GM18511 (cell line): ENCODE results near the gene WSCD1.

Experiments
- ATAC-seq: cut with Tn5 transposase; IDR thresholded peaks from one replicate; pipeline ENCODE4 v1.9.1; 2021; ENCODE audit warnings: mild to moderate bottlenecking, moderate library complexity; ENCODE audit not compliant: unreplicated experiment

Gene WSCD1

GRCh38 chr17:6104956-6105648 is 34.9 kb downstream of the WSCD1 start:
- no peak for ATAC-seq

DNA sequence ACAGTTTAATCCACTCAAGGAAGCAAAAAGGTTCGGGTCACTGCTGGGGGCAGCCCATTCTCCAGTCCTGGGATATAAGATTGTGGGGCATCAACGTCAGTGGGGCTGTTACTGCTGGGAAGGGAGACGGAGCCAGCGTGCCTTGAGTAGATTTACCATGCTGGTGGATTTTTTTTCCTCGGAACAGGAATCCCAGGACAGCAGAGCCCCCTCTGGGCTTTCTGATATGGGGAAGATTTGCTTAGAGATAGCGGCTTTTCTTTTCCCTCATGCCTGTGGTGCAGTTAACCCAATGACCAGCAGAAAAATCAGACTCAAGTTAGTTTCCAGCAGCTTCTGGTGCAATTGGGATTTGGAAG is 35.4 kb downstream of the WSCD1 start:
- no peak for ATAC-seq

DNA sequence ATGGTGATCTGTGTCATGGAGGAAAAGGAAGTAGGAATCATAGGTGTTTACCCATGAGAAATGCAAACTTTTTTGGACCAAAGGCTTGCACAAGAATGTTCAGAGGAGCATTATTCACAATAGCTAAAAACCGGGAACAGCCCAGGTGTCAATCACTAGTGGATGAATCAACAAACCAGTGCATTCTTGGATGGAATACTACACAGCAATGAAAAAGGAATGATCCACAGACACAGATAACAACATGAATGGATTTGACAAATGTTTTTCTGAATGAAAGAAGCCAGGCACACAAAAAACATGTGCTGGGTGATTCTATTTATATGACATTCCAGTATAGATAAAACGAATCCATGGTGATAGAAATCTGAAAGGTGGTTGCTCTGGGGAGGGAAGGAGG is 36.0 kb downstream of the WSCD1 start:
- ATAC-seq = no peak

GRCh38 chr17:6107791-6108190 is 37.6 kb downstream of the WSCD1 start:
- ATAC-seq = no peak

GRCh38 chr17:6108382-6108781 is 38.2 kb downstream of the WSCD1 start:
- ATAC-seq = no peak

GRCh38 chr17:6108987-6109386 is 38.8 kb downstream of the WSCD1 start:
- ATAC-seq = no peak

- ATAC-seq = no peak
Observed at GRCh38 chr17:6109536-6109935, 39.4 kb downstream of the WSCD1 start.

DNA sequence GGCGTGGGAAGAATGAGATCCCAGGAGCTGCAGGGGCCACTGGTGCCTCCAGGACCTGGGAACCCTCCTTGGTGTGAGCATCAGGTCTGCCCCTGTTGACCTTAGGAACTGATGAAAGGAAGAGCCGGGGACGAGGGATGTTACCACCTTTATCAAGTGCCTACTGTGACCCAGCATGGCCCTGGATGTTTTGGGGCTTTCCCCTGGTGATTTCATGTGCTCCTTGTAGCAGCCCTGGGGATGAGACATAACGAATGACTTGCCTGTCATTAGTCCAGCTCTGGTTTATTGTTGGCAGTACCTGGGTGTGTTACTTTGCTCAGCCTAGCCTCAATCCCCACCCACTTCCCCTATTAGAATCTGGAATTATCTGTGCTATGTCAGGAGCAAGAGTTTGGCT is 39.9 kb downstream of the WSCD1 start:
- ATAC-seq = no peak

DNA sequence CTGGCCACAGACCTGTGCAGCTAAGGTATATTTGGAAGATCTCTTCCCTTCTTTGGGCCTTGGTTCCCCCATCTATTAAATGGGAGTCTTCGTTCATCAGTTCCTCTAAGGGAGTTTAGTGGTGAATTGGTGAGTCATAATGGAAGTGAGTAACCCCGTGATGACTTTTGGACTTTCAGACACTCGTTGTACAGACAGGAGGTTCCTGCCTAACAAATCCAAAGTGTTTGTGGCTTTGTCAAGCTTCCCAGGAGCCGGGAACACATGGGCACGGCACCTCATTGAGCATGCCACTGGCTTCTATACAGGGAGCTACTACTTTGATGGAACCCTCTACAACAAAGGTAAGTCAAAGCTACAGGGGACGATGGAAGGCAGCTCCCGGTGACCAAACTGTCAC is 40.4 kb downstream of the WSCD1 start:
- no peak for ATAC-seq

- no peak for ATAC-seq
Observed at GRCh38 chr17:6120351-6120750, 50.2 kb downstream of the WSCD1 start.

GRCh38 chr17:6124856-6125255 is 54.7 kb downstream of the WSCD1 start:
- ATAC-seq = no peak

DNA sequence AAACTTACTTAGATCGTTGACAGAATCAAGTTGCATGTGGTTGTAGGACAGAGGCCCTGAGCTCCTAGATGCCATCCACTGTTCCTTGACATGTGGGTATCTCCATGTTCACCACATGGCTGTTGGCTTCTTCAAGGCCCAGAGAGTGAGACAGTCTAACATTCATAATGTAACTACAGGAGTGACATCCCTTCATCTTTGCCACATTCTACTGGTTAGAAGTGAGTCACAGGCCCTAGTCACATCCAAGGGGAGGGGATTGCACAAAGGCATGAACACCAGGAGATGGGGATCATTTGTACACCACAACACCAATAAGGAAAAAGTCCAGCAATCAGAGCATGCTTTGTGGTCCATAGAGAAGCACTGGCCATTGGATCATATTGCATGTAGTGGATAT is 56.6 kb downstream of the WSCD1 start:
- no peak for ATAC-seq

DNA sequence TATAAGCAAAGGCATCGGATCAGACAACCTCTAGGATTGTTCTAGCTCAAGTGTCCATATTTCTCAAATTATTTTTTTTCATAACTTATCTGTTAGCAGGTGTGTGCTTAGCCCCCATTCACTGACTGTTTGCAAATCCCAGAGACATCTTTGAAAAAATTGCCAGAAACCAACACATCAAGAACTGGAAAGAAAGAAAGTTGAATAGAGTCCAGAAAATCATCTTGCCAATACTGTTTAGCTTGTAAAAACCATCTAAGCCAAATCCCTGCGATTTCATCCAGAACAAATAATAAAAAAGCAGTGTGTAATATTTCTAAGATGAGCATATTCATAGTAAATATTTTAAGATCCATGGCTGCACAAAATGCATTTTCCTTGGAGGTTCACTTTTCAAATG is 64.5 kb downstream of the WSCD1 start:
- ATAC-seq = no peak

DNA sequence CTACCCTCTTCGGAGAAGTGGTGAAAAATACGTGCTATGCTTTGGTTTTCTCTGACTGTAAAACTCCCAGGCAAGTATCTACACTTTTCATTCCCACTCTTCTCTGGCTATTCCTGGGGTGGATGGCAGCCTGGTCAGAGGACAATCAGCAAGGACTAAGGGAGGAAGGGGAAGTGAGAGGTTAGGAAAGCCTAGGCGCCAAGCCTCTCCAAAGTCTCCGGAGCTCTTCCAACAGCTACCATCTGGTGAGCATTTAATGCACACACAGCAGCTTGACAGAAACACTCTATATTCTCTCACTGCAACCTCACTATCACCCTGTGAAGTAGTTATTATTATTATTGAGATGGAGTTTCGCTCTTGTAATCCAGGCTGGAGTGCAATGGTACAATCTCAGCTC is 65.1 kb downstream of the WSCD1 start:
- no peak for ATAC-seq

DNA sequence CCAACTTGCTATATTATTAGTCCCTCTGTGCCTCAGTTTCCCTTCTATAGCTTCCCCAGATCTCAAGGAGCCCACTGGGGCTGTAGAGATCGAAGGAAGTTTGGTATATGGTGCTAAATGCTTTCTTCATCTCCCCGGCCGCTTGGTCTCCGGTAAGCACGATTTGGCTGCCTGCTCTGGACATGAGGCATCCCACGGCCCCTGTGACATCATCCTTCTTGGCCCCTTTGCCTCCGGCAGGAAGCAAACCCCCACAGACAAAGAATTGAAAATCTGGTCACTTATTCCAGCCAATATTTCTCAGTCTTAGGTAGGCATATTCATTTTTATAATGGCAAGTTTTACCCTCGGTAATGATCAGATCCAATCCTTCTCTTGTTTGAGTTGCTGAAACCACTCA is 65.8 kb downstream of the WSCD1 start:
- no peak for ATAC-seq

- no peak for ATAC-seq
Observed at GRCh38 chr17:6137716-6138502, 67.7 kb downstream of the WSCD1 start.

DNA sequence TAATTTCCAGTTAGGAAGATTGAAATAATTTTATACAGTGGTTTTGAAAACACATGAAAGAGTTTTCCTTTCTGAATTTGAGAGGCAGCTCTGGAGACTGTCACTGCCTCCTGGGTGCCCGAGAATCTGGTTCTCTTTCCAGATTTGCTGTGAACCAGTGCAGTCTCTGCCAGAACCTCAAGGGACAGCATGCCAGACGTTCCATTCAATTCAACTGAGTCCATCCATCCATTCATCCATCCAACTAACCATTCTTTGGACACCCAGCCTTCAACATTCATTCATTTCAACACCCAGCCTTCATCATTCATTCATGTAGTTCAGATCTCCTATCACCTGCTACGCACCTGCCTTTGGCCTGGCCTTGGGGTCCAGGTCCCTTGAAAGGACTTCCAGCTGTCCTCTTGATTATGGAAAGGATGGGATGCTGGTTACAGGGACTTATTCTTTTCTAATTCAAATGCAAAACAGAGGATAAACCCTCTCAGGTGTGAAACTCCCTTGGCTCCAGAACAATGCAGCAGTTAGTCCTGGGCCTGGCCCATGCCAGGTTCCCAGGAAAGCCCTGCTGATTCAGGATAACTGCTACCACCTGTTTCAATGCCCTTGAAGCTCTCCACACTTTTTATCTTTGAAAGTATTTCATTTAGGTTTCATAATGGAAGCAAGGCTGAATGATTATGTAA is 68.7 kb downstream of the WSCD1 start:
- no peak for ATAC-seq

- ATAC-seq = no peak
Observed at GRCh38 chr17:6139447-6139832, 69.3 kb downstream of the WSCD1 start.

DNA sequence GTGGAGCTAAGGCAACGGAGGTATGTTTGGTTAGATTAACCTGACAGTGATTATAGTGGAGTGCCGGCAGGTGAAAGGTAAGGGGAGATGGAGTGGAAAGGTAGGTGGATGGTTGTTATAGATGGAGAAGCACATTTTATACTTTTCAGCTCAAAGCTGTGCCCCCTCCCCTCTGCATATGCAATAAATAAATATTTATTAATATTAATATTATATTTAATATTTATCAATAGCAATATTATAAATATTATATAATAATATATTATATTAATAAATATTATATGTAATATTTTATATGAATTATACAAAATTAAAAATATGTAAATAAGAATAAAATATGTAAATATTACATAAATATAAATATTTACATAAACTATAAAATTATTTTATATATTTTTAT is 70.0 kb downstream of the WSCD1 start:
- ATAC-seq = no peak

DNA sequence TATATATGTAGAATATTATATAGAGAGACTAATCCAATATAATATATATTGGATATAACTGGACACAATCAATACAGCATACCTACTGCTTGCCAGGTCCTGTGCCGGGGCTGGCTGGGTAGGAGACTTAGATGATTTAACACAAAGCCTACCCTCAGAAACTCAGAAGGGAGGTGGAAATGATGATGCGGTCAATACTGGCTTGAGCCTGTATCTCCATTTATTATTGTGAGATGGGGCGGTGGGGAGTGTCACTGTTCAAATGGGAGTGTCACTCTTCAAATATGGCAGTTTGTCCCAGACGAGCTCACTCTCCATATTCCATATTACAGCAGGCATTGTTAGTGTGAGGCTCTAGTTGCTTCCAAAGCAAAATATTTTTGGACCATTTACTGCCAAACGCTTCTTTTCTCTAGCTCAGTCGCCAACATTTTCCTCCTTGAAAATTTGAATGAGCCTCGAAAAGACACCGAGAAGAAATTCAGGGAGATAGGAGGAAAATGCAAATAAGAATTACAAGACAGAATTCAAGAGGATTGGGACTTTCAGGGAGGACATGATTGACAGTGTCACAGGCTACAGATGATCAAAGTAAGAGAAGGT is 70.7 kb downstream of the WSCD1 start:
- no peak for ATAC-seq

DNA sequence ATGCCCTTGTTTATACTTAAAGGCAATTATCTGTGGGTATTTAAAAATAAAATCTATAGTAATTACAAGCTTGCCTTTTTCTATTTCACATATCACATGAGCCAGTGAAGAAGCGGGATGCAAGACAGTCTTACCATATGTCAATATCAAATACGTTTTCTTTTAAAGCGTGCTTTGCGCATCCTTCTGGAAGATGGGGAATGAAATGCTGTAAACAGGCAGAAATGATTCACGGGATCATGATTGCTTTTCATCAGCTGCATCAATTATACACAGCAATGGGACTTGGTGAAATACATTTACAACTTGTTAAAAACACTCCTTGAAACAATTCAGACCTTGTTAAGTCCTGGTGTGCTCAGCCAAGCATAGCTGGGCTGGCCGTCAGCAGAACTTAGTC is 72.5 kb downstream of the WSCD1 start:
- no peak for ATAC-seq

DNA sequence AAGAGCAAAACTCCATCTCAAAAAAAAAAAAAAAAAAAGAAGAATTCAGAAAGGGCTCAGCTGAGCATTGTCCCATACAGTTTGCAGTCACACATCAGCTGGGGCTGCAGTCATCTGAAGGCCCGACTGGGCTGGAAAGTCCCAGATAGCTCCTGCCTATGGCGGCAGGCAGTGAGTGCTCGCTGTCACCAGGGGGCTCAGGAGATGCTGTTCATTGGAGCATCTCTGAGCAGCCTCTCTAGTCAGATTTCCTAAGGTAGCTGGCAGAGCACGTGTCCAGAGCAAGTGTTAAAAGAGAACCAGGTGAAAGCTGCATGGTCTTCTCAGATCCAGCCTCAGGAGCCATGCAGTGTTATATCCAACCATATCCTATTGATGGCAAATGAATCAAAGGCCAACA is 75.8 kb downstream of the WSCD1 start:
- ATAC-seq = no peak
